Stimulated activated effector memory CD8-positive, alpha-beta T cell treated with anti-CD3 and anti-CD28 coated beads, Interleukin-12 subunit alpha, Interleukin-12 subunit beta, amount 100 ng/mL, for 72 hours (primary cell): ENCODE results near the gene MAP3K9.
"Not testable (repeated sequence)": the region's sequence is repeated elsewhere in the genome, so short reads cannot be mapped to it uniquely, and the experiment has no call there.

Source experiments
- ATAC-seq: fragments of 150-1000 bp; cut with Tn5 transposase; 2 replicates; pipeline ENCODE4 v1.10.0; 2021
- DNase-seq, 2 donors: peaks; one replicate each; pipeline ENCODE4 v3.0.0; 2021 to 2022; ENCODE audit warnings: low spot score in 2 of 2
- H3K27ac Mint-ChIP-seq: one replicate; pipeline ENCODE4 v1.8.0; 2022; ENCODE audit warnings: mild to moderate bottlenecking, mixed read lengths
- H3K36me3 Mint-ChIP-seq: one replicate; pipeline ENCODE4 v1.8.0; 2022; ENCODE audit warnings: mild to moderate bottlenecking, mixed read lengths
- H3K4me1 Mint-ChIP-seq: one replicate; pipeline ENCODE4 v1.8.0; 2022; ENCODE audit warnings: mixed read lengths
- H3K4me3 Mint-ChIP-seq: one replicate; pipeline ENCODE4 v1.8.0; 2022; ENCODE audit warnings: mild to moderate bottlenecking, mixed read lengths
- H3K9me3 Mint-ChIP-seq: one replicate; pipeline ENCODE4 v1.8.0; 2022; ENCODE audit warnings: mixed read lengths

The MAP3K9 gene

DNA sequence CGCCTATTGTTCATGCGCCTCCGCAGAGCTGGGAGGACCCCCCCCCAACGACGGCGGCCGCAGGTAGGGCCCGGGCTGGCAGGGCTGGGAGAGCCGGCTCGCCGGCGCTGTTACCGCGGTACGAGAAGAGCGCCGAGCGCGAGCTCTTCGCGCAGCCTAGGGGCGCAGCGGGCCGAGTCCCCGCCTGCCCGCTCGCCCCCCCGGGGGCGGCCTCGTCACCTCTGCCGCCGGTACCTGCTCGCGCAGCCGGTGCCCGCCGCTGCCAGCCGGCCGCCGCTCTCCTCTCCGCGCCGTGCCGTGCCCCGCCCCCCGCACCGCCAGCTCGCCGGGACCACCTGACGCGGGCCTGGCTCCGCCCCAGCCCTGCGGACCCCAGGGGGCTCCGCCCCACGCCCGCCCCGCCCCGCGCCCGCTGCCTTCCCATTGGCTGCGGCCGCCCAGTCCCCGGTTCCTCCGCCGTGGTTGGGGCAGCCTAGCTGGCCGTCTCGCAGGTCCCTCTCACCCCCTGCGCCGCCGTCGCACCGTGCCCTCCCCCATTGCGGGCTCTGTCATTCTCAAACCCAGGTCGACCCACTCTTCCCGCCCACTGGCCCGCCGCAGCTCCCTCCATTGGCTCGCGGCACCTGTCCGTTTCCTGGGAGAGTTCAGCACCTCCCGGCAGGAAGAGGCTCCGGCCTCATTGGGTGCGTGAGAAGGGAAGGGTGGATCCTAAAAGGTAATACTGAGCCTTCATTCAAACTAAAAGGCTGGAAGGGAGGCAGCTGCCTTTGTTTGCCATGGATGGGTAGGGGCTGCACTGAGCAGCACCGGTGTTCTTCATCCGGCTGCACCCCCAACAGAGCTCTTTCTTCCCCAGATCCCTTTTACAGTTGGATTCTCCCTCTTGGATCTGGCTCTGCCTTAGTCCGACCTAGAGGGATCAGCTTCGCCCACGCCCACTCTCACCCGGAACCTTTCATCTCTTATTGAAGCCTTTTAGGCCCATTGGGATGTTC is at the start of gene MAP3K9:
MAP3K9 (minus strand) TSS at position 289 of the 995 bp plus-strand sequence. CDS start 342 bp downstream, outside the sequence.
- DNase-seq (peak; percentile 70 to 94), ATAC-seq (peak; percentile 88)
- Mint-ChIP-seq H3K4me3 (no peak within 1 kb of the TSS), H3K9me3 (no peaks in the 10 kb centered on the region), H3K36me3 (peaks cover 6% of the 10 kb centered on the region), H3K27ac (peak within 1 kb of the TSS; percentile 79), H3K4me1 (peaks cover 11% of the 10 kb centered on the region)

DNA sequence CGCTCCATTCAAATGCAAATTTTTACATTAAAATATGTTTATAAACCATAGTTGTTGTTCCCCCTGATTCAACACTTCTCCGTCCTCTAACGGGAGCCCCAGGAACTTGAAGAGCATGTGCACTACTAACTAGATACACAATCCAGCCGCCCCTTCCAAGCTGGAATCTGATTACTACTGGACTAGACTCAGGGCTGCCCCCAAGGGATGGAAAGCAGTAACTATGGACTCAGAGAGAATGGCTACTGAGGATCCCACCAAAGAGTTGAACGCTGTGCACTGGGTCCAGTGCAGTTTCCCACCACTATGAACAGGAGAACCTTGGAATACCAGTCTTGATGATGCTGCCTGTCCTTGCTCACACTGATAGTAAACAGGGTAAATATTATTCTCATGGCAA is 49.3 kb upstream of the MAP3K9 start:
- Mint-ChIP-seq H3K36me3 (no peaks in the 10 kb centered on the region), H3K4me1 (peaks cover 11% of the 10 kb centered on the region), H3K4me3 (no peak overlapping the region), H3K9me3 (no peaks in the 10 kb centered on the region), H3K27ac (no peak overlapping the region)
- ATAC-seq, result no peak
- no peak for DNase-seq

DNA sequence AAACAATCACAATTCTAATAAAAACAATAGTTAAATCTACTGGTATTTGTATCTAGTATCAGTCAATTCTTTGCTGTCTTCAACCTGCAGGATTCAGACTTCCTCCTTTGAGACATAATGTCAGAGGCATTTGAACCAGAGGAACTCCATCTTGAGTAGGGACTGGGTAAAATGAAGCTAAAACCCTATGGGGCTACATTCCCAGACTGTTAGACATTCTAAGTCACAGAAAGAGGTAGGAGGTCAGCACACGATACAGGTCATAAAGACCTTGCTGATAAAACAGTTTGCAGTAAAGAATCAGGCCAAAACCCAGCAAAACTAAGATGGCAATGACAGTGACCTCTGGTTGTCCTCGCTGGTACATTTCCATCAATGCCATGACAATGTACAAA is 48.2 kb upstream of the MAP3K9 start:
- no peak overlapping the region for H3K4me3 Mint-ChIP-seq
- no peaks in the 10 kb centered on the region for H3K9me3 Mint-ChIP-seq
- no peaks in the 10 kb centered on the region for H3K36me3 Mint-ChIP-seq
- DNase-seq, result no peak
- ATAC-seq, result no peak
- H3K4me1 Mint-ChIP-seq, result peaks cover 11% of the 10 kb centered on the region
- no peak overlapping the region for H3K27ac Mint-ChIP-seq

DNA sequence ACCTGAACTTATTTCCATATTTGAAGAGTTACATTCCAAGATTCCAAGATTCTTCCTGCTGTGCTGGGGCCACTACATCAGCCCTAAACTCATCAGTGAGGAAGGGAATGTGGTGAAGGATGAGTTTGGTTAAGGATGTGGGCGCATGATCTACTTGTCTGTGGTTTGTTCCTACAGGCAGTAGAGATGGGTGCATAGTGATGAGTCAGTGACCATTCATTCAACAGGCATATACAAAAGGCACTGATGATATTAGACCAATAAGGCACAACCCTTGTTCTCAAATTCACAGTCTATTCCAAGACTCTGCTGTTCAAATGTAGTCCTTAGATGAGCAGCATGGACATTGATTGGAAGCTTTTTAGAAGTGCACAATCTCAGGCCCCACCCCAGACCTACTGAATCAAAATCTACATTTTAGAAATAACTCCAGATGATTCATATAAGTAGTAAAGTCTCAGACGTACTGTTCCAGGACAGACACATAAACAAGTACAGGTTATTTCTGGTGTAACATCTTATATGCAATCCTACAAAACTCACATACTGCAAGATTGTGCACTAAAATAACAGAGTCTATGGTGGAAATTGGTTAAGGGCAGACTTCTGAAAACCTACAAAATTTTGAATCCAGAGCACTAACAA is 47.7 kb upstream of the MAP3K9 start:
- Mint-ChIP-seq H3K36me3 (no peaks in the 10 kb centered on the region), H3K9me3 (no peaks in the 10 kb centered on the region), H3K27ac (no peak overlapping the region), H3K4me3 (no peak overlapping the region), H3K4me1 (peaks cover 11% of the 10 kb centered on the region)
- peak in 1 of 2 donors; percentile 54 for DNase-seq
- peak; percentile 100 for ATAC-seq

DNA sequence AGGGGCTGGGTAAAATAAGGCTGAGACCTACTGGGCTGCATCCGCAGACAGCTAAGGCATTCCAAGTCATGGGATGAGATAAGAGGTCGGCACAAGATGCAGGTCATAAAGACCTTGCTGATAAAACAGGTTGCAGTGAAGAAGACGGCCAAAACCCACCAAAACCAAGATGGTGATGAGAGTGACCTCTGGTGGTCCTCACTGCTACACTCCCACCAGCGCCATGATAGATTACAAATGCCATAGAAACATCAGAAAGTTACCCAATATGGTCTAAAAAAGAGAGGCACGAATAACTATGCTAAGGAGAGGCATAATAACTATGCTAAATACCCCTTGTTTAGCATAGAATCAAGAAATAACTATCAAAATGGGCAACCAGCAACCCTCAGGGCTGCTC is 46.2 kb upstream of the MAP3K9 start:
- H3K36me3 Mint-ChIP-seq, result no peaks in the 10 kb centered on the region
- no peak for ATAC-seq
- no peak overlapping the region for H3K27ac Mint-ChIP-seq

DNA sequence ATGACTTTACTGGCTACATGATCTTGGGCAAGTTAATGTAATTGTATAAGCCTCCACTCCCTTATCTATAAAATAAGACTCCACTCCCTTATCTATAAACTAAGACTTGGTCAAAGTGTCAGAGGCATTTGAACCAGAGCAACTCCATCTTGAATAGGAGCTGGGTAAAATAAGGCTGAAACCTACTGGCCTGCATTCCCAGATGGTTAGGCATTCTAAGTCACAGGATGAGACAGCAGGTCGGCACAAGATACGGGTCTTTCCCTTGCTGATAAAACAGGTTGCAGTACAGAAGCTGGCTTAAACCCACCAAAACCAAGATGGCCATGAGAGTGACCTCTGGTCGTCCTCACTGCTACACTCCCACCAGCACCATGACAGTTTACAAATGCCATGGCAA is 44.3 kb upstream of the MAP3K9 start:
- ATAC-seq, DNase-seq, H3K36me3 Mint-ChIP-seq, H3K27ac Mint-ChIP-seq, H3K9me3 Mint-ChIP-seq, H3K4me3 Mint-ChIP-seq: not testable (repeated sequence)
- H3K4me1 Mint-ChIP-seq, result peaks cover 11% of the 10 kb centered on the region

More for the DNA sequence above, 46.2 kb upstream of the MAP3K9 start:
- H3K4me1 Mint-ChIP-seq, result peaks cover 11% of the 10 kb centered on the region
- DNase-seq, result no peak
- H3K9me3 Mint-ChIP-seq, result no peaks in the 10 kb centered on the region
- H3K4me3 Mint-ChIP-seq, result no peak overlapping the region

DNA sequence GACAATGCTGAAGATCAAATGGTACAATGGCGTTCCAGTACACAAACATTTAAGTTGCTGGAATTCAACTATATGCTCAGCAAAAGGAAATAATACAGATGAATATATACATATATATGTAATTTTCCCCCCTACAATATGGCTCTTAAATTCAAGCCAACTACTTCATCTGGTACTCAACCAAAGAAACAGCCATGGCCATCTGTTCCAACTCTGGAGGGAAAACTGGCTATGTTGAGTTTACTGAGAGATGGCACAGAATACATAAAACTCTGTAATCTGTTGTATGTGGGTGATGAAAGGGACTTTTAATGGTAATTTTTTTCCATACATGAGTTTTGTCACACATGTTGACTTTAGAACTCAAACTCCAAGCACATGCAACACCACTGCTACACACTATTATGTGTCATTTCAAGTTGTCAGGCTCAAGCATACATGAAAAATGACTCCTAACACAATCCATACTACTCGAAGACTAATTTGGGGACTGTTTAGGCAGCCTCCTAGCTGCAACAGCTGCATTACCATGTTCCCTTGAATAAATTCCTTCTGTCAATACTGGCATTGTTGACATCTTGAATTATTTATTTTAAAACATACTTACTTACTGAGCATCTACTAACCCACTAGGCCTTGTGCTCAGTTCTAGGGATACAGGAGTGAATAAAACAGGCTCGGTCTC is 38.2 kb upstream of the MAP3K9 start:
- no peaks in the 10 kb centered on the region for H3K4me1 Mint-ChIP-seq
- no peak overlapping the region for H3K4me3 Mint-ChIP-seq
- ATAC-seq (no peak), DNase-seq (no peak)
- H3K27ac Mint-ChIP-seq, result no peak overlapping the region
- no peaks in the 10 kb centered on the region for H3K9me3 Mint-ChIP-seq
- H3K36me3 Mint-ChIP-seq, result no peaks in the 10 kb centered on the region

DNA sequence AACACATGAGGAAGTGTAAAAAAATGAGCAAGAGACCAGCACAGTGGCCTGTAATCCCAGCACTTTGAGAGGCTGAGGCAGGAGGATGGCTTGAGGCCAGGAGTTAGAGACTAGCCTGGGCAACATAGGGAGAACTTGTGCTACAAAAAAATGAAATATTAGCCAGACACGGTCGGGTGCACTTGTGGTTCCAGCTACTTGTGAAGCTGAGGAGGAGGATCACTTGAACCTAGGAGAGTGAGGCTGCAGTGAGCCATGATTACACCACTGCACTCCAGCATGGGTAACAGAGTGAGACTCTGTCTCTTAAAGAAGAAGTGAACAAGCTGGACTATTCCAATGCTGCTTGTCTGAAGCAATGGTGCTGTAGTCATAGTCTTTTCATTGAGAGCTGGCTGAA is 36.3 kb upstream of the MAP3K9 start:
- H3K27ac Mint-ChIP-seq, result no peak overlapping the region

DNA sequence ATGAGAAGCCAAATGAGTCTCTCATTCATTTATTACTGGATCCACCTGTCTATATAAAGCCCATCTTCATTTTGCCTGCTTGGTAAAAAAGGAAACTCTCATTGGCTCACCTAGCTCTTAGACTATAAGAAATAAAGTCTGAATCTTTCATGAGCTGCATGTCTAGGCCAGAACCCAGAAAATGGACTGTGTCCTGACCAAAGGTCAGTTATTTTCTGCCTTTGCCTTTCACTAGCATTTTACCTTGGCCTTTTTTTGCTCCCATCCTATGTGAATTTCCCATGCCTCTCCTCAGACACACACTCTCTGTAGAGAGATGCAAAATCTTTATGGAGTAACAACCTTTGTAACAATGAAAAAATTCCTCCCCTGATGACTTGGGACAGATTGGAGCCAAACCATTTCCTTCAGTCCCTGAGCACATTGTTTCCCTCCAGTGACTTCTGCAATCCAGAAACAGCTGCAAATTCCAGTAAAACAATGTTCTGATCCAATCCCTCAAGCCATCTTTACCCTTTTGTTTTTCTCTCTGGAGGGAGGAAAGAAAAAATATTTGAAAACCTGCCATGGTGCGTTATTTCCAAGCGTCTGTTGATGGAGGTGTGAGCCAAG is 33.6 kb upstream of the MAP3K9 start:
- ATAC-seq (no peak), DNase-seq (no peak)
- H3K9me3 Mint-ChIP-seq, result no peaks in the 10 kb centered on the region
- no peaks in the 10 kb centered on the region for H3K36me3 Mint-ChIP-seq
- H3K4me1 Mint-ChIP-seq, result no peaks in the 10 kb centered on the region
- H3K27ac Mint-ChIP-seq, result no peak overlapping the region
- H3K4me3 Mint-ChIP-seq, result no peak overlapping the region

More for the DNA sequence above, 36.3 kb upstream of the MAP3K9 start:
- H3K4me3 Mint-ChIP-seq, result no peak overlapping the region
- H3K36me3 Mint-ChIP-seq, result no peaks in the 10 kb centered on the region
- no peak for ATAC-seq
- DNase-seq, result no peak
- no peaks in the 10 kb centered on the region for H3K4me1 Mint-ChIP-seq
- H3K9me3 Mint-ChIP-seq, result no peaks in the 10 kb centered on the region

DNA sequence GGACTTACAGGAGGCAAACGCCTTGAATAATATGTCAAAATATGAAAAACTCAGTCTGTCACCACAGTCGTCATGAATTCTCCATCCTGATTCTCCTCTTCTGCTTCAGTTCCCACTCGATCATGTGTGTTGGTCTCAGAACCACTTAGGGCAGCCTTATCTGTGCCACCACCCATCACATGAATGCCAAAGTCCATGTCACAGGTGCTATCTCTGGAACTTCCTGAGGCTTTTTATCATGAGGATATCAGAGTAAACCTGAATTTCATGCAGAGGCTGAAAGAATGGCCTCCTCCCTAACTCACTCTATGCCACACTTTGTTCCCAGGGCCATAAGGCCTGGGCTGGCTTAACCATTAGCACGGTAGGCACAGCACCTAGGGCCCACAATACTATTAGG is 28.8 kb upstream of the MAP3K9 start:
- no peak for DNase-seq
- Mint-ChIP-seq H3K4me1 (no peaks in the 10 kb centered on the region), H3K27ac (no peak overlapping the region), H3K36me3 (no peaks in the 10 kb centered on the region), H3K4me3 (no peak overlapping the region), H3K9me3 (peaks cover 3% of the 10 kb centered on the region)
- no peak for ATAC-seq

DNA sequence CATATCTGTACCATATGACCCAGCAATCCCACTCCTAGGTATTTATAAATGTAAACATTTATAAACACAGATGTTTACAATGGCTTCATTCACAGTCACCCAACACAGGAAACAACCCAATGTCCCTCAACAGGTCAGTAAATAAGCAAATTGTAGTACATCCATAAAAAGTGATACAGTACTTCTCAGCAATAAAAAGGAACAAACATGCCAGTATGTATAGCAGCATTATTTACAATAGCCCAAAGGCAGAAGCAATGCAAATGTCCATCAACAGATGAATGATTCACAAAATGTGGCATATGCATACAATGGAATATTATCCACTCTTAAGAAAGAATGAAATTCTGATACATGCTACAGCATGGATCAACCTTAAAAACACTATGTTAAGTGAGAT is 27.6 kb upstream of the MAP3K9 start:
- peaks cover 3% of the 10 kb centered on the region for H3K9me3 Mint-ChIP-seq
- H3K36me3 Mint-ChIP-seq, result no peaks in the 10 kb centered on the region
- no peak overlapping the region for H3K27ac Mint-ChIP-seq
- H3K4me3 Mint-ChIP-seq, result no peak overlapping the region
- ATAC-seq (no peak), DNase-seq (no peak)
- H3K4me1 Mint-ChIP-seq, result no peaks in the 10 kb centered on the region

DNA sequence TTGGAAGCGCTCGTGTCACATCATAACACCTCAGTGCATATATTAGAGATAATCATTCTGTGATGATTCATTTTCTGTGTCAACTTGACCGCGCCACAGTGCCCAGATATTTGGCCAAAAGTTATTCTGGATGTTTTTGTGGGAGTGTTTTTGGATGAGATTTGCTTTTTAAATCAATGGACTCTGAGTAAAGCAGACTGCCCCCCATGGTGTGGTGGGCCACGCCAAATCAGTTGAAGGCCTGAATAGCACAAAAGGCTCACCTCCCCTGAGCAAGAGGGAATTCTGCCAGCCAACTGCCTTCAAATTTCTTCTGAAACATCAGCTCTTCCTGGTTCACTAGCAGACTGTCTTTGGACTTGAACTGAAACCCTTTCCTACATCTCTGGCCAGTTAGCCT is 24.6 kb upstream of the MAP3K9 start:
- Mint-ChIP-seq H3K27ac (no peak overlapping the region), H3K9me3 (peaks cover 3% of the 10 kb centered on the region), H3K4me3 (no peak overlapping the region), H3K36me3 (no peaks in the 10 kb centered on the region), H3K4me1 (peaks cover 6% of the 10 kb centered on the region)
- ATAC-seq (no peak), DNase-seq (no peak)

DNA sequence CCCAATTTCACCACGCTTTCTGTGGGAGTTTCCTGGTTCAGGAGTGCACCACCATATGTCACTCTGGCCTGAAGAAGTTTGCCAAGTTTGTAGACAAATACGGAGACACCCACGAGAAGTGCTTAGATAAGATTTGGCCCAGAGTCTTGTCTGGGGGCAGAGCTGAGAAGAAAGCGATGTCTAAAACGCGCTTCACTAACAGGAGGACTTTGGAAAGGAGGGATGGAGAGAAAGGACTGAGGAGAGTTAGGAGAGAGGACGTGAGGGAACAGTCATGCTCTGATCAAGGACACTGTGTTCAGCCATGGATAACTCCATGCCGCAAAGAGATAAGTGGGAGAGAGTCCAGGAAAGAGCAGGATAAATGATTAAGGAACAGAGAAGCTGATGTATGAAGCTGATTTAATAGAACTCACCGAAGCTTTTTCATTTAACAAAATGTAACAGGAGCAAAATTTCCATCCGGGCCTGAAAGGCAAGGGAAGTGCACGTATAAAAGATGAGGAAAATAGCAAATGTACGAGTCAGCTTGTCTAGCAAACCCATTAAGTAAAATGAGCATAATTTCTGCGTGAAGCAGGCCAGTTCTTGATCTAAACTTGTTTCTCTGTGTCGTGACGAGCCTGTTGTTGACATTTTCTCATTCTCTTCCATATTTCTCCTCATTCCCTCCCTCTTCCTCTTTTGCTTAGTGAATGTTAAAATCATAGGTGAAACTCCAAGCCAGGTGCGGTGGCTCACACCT is 23.4 kb upstream of the MAP3K9 start:
- no peak overlapping the region for H3K4me3 Mint-ChIP-seq
- H3K9me3 Mint-ChIP-seq, result peaks cover 3% of the 10 kb centered on the region
- ATAC-seq (no peak), DNase-seq (no peak)
- peaks cover 6% of the 10 kb centered on the region for H3K4me1 Mint-ChIP-seq
- no peak overlapping the region for H3K27ac Mint-ChIP-seq
- no peaks in the 10 kb centered on the region for H3K36me3 Mint-ChIP-seq

DNA sequence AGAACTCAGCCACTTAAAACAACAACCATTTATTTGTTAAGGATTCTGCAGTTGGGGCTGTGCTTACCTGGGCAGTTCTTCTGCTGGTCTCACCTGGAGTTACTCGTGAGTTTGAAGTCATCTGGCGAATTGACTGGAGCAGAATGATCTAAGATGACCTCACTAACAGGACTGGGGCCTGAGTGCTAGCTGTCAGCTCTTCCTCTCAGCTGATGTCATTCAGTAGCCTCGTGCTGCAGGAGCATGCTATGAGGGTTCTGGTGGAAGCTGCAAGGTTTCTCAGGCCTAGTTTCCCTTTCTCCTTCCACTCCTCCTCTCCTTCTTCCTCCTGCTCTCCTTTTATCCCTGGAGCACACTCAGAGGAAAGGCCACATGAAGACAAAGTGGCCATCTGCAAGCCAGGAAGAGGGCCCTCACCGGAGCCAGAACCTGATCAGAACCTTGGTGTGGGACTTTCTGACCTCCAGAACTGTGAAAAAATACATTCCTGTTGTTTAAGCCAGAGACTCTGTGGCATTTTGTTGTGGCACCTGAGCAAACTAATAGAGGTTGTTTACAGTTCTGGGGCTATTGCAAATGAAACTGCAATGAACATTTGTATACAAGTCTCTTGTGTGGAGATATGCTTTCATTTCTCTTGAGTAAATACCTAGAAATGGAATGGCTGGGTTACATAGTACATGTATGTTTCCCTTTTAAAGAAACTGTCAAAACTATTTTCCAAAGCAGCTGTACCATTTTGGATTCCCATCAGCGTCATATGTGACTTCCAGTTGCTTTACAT is 21.9 kb upstream of the MAP3K9 start:
- H3K36me3 Mint-ChIP-seq, result no peaks in the 10 kb centered on the region
- peaks cover 6% of the 10 kb centered on the region for H3K4me1 Mint-ChIP-seq
- no peak overlapping the region for H3K4me3 Mint-ChIP-seq
- peak; percentile 48 for ATAC-seq
- DNase-seq, result no peak
- peaks cover 3% of the 10 kb centered on the region for H3K9me3 Mint-ChIP-seq
- no peak overlapping the region for H3K27ac Mint-ChIP-seq
